A673 (cell line): ENCODE results near the gene CLNK.

Source experiments
- EZH2 ChIP-seq: fragments of 200-600 bp; sonication (generic); IDR thresholded peaks from 2 replicates; pipeline ENCODE4 v1.6.1; 2017; ENCODE audit warnings: borderline replicate concordance, low read depth, mild to moderate bottlenecking, mixed read lengths, antibody characterized with exemption, low read length; ENCODE audit not compliant: poor library complexity, severe bottlenecking
- TF ChIP-seq, protein P1 (sequence below): fragments of 300-800, 200-600 bp; sonication (generic); conservative IDR thresholded peaks from 2 replicates; pipeline ENCODE4 v1.5.1; 2017; ENCODE audit warnings: low read depth, mild to moderate bottlenecking, antibody characterized with exemption, low read length, moderate library complexity, mixed read lengths

DNA sequence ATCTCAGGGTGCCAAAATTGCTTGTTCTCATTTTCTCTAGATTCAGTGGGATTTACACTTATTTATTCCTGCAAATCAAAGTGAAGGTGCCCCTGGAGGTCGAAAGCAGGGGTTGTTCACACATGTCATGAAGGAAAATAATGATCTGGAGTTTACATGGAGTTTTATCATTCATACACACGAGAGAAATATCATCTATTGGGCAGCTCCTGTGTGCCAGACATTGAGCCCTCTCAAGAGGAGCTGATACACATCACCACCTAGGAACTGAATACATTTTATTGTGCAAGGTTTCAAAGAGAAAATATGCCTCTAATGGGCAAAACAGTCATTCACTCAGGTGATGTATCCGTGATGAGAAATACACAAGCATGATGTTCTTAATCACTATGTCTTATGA, 23.5 kb downstream of the CLNK start:
- TF ChIP-seq, protein P1, sequence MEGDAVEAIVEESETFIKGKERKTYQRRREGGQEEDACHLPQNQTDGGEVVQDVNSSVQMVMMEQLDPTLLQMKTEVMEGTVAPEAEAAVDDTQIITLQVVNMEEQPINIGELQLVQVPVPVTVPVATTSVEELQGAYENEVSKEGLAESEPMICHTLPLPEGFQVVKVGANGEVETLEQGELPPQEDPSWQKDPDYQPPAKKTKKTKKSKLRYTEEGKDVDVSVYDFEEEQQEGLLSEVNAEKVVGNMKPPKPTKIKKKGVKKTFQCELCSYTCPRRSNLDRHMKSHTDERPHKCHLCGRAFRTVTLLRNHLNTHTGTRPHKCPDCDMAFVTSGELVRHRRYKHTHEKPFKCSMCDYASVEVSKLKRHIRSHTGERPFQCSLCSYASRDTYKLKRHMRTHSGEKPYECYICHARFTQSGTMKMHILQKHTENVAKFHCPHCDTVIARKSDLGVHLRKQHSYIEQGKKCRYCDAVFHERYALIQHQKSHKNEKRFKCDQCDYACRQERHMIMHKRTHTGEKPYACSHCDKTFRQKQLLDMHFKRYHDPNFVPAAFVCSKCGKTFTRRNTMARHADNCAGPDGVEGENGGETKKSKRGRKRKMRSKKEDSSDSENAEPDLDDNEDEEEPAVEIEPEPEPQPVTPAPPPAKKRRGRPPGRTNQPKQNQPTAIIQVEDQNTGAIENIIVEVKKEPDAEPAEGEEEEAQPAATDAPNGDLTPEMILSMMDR: no peak
- TF ChIP-seq EZH2: no peak
